H1 (cell line): ENCODE data around the gene MED10. TPM values are rescaled to one million over a fixed set of nuclear protein-coding genes. Genes with fewer than 3 reads are reported as not detected.

ENCODE experiments used
- BACH1 ChIP-seq: IDR thresholded peaks from 2 replicates; pipeline ENCODE4 v1.6.1; 2012; ENCODE audit warnings: low read length, improper control_type of control experiment
- CBX8 ChIP-seq: fragments of 300-800, 300-1000 bp; sonication (generic); IDR thresholded peaks from 2 replicates; pipeline ENCODE4 v1.7.1; 2016; ENCODE audit warnings: low read depth, low read length, borderline replicate concordance
- CHD1 ChIP-seq: IDR thresholded peaks from 2 replicates; pipeline ENCODE4 v1.6.1; 2012; ENCODE audit warnings: low read depth, low read length, improper control_type of control experiment
- JUN ChIP-seq: IDR thresholded peaks from 2 replicates; pipeline ENCODE4 v1.6.1; 2011; ENCODE audit warnings: low read depth, mild to moderate bottlenecking, improper control_type of control experiment, low read length
- JUND ChIP-seq: IDR thresholded peaks from 2 replicates; pipeline ENCODE4 v1.6.1; 2011; ENCODE audit warnings: mild to moderate bottlenecking, improper control_type of control experiment, low read length
- KDM5A ChIP-seq: fragments of 200-600 bp; IDR thresholded peaks from 2 replicates; pipeline ENCODE4 v1.7.1; 2012; ENCODE audit warnings: mild to moderate bottlenecking, low read length, inconsistent platforms, mixed read lengths
- POU5F1 ChIP-seq: IDR thresholded peaks from 2 replicates; pipeline ENCODE4 v1.6.1; 2011; ENCODE audit warnings: low read depth, mild to moderate bottlenecking, low read length, moderate library complexity
- SIN3A ChIP-seq, 2 experiments: IDR thresholded peaks in 1 of 2; conservative IDR thresholded peaks in 1 of 2; 2 replicates each; pipeline ENCODE4 v1.6.1; 2011 to 2012; ENCODE audit warnings: low read length in 2 of 2, improper control_type of control experiment in 1 of 2, low read depth in 1 of 2, mild to moderate bottlenecking in 1 of 2
- SIX5 ChIP-seq: IDR thresholded peaks from 2 replicates; pipeline ENCODE4 v1.6.1; 2011; ENCODE audit warnings: mild to moderate bottlenecking, low read depth, low read length
- TCF12 ChIP-seq: IDR thresholded peaks from 2 replicates; pipeline ENCODE4 v1.6.1; 2011; ENCODE audit warnings: low read depth, mild to moderate bottlenecking, low read length
- polyA plus RNA-seq, 7 experiments: library from polyadenylated mRNA; depleted of rRNA in 3 of 7; stranded (reverse) in 5 of 7; unstranded in 2 of 7; fragments of >200 nt in 5 of 7; fragments of 200-250 nt in 2 of 7; gene quantifications; 1 replicate in 5 of 7; 2 replicates in 1 of 7; 4 replicates in 1 of 7; pipeline versions ENCODE4 v1.2.1 to v1.2.3, GENCODE V29; 2011 to 2013; ENCODE audit warnings: missing spikeins in 2 of 7, mixed read lengths in 2 of 7
- total RNA-seq: library from RNA; stranded (reverse); fragmentation: NEBNext Ultra II Directional; extraction: Animal tissue kit (Norgen Biotek cat#: 25700); gene quantifications from 2 replicates; pipeline ENCODE4 v1.2.1, GENCODE V29; 2021
- TF ChIP-seq, protein P1 (sequence below): fragments of 300-600 bp; sonication (generic); IDR thresholded peaks from 2 replicates; pipeline ENCODE4 v1.7.1; 2012; ENCODE audit warnings: low read length, moderate library complexity, mild to moderate bottlenecking, inconsistent platforms; ENCODE audit not compliant: insufficient replicate concordance

The MED10 gene
- total and polyA plus RNA-seq, 2 of the 8 experiments (the other 6 are each of a cell fraction or from before 2014, with no cell fraction given): 20.1 to 23.2 TPM

DNA sequence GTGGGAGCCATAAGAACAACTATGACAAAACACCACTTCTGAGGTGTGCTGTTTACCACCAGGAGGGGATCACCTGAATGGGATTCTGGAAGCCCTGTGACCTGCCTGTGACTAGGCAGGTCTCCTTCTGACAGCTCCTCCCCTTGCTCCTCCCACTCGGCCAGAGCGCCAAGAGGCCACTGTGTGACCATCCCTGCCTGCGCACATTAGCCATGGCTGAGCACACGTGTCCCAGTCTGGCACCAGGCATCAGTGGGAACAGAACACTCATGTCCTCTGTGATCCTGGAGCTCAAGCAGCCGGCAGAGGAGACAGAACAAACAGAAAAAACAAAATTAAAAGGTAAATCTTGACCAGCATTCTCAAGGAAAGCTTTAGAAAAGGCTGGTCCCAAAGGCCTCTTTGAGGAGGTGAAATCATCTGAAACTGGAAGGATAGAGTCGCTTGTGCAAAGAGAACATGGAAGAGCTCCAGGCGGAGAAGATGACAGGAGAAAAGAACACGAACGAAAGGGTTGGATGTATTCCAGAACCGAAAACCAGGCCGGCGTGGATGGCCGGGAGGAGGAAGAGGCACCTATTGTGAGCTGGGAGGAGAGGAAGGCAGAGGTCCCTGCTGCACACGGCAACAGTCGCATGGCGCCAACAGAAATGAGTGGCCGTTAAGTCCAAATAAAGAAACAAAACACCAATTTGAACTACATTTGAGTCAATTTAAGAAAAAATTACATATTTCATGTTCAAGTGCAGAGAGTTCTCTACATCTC lies 5.1 kb downstream of the MED10 start (continued):
- TF ChIP-seq, protein P1, sequence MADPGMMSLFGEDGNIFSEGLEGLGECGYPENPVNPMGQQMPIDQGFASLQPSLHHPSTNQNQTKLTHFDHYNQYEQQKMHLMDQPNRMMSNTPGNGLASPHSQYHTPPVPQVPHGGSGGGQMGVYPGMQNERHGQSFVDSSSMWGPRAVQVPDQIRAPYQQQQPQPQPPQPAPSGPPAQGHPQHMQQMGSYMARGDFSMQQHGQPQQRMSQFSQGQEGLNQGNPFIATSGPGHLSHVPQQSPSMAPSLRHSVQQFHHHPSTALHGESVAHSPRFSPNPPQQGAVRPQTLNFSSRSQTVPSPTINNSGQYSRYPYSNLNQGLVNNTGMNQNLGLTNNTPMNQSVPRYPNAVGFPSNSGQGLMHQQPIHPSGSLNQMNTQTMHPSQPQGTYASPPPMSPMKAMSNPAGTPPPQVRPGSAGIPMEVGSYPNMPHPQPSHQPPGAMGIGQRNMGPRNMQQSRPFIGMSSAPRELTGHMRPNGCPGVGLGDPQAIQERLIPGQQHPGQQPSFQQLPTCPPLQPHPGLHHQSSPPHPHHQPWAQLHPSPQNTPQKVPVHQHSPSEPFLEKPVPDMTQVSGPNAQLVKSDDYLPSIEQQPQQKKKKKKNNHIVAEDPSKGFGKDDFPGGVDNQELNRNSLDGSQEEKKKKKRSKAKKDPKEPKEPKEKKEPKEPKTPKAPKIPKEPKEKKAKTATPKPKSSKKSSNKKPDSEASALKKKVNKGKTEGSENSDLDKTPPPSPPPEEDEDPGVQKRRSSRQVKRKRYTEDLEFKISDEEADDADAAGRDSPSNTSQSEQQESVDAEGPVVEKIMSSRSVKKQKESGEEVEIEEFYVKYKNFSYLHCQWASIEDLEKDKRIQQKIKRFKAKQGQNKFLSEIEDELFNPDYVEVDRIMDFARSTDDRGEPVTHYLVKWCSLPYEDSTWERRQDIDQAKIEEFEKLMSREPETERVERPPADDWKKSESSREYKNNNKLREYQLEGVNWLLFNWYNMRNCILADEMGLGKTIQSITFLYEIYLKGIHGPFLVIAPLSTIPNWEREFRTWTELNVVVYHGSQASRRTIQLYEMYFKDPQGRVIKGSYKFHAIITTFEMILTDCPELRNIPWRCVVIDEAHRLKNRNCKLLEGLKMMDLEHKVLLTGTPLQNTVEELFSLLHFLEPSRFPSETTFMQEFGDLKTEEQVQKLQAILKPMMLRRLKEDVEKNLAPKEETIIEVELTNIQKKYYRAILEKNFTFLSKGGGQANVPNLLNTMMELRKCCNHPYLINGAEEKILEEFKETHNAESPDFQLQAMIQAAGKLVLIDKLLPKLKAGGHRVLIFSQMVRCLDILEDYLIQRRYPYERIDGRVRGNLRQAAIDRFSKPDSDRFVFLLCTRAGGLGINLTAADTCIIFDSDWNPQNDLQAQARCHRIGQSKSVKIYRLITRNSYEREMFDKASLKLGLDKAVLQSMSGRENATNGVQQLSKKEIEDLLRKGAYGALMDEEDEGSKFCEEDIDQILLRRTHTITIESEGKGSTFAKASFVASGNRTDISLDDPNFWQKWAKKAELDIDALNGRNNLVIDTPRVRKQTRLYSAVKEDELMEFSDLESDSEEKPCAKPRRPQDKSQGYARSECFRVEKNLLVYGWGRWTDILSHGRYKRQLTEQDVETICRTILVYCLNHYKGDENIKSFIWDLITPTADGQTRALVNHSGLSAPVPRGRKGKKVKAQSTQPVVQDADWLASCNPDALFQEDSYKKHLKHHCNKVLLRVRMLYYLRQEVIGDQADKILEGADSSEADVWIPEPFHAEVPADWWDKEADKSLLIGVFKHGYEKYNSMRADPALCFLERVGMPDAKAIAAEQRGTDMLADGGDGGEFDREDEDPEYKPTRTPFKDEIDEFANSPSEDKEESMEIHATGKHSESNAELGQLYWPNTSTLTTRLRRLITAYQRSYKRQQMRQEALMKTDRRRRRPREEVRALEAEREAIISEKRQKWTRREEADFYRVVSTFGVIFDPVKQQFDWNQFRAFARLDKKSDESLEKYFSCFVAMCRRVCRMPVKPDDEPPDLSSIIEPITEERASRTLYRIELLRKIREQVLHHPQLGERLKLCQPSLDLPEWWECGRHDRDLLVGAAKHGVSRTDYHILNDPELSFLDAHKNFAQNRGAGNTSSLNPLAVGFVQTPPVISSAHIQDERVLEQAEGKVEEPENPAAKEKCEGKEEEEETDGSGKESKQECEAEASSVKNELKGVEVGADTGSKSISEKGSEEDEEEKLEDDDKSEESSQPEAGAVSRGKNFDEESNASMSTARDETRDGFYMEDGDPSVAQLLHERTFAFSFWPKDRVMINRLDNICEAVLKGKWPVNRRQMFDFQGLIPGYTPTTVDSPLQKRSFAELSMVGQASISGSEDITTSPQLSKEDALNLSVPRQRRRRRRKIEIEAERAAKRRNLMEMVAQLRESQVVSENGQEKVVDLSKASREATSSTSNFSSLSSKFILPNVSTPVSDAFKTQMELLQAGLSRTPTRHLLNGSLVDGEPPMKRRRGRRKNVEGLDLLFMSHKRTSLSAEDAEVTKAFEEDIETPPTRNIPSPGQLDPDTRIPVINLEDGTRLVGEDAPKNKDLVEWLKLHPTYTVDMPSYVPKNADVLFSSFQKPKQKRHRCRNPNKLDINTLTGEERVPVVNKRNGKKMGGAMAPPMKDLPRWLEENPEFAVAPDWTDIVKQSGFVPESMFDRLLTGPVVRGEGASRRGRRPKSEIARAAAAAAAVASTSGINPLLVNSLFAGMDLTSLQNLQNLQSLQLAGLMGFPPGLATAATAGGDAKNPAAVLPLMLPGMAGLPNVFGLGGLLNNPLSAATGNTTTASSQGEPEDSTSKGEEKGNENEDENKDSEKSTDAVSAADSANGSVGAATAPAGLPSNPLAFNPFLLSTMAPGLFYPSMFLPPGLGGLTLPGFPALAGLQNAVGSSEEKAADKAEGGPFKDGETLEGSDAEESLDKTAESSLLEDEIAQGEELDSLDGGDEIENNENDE: no peak
- TF ChIP-seq TCF12 (no peak), SIX5 (no peak), SIN3A (conservative IDR thresholded peaks at IDR 0.05 in 1 of 2, IDR thresholded peaks at IDR 0.05 in 1 of 2; ENCODE audit: low read depth in 1 of 2, low read length in 2 of 2) (no peak), POU5F1 (no peak), CBX8 (no peak), JUN (no peak), JUND (no peak), KDM5A (no peak), BACH1 (no peak), CHD1 (no peak)
